K562 (cell line): ENCODE data around the gene DPEP3. TPM values are rescaled to one million over a fixed set of nuclear protein-coding genes. Genes with fewer than 3 reads are reported as not detected.

Source experiments
- CBX1 ChIP-seq: sonication (generic); IDR thresholded peaks from 2 replicates; pipeline ENCODE4 v1.6.1; 2016; ENCODE audit warnings: antibody characterized with exemption, low read depth, mild to moderate bottlenecking
- CHD2 ChIP-seq: IDR thresholded peaks from 2 replicates; pipeline ENCODE4 v1.6.1; 2011; ENCODE audit warnings: low read depth, low read length
- DNMT1 ChIP-seq: fragments of 450-650 bp; IDR thresholded peaks from 2 replicates; pipeline ENCODE4 v1.6.1; 2016; ENCODE audit warnings: antibody characterized with exemption, mild to moderate bottlenecking
- E2F5 ChIP-seq: sonication (generic); formaldehyde crosslinking; IDR thresholded peaks from 2 replicates; pipeline ENCODE4 v1.8.0; 2022; ENCODE audit warnings: mild to moderate bottlenecking, missing genetic modification reagents
- FOXK1 ChIP-seq: sonication (generic); formaldehyde crosslinking; IDR thresholded peaks from 2 replicates; pipeline ENCODE4 v1.8.0; 2022; ENCODE audit warnings: missing genetic modification reagents, mild to moderate bottlenecking, borderline replicate concordance
- HDAC6 ChIP-seq: IDR thresholded peaks from 2 replicates; pipeline ENCODE4 v1.6.1; 2012; ENCODE audit warnings: low read depth, mild to moderate bottlenecking, control low read depth, inconsistent platforms, low read length, moderate library complexity
- HDGF ChIP-seq: fragments of 450-650 bp; IDR thresholded peaks from 2 replicates; pipeline ENCODE4 v1.6.1; 2016
- HMBOX1 ChIP-seq: sonication (generic); IDR thresholded peaks from 2 replicates; pipeline ENCODE4 v1.6.1; 2016
- HNRNPK ChIP-seq: fragments of 200-400 bp; formaldehyde crosslinking; IDR thresholded peaks from one replicate; pipeline ENCODE4 v1.6.1; 2018; ENCODE audit warnings: mild to moderate bottlenecking, low read depth, low read length; ENCODE audit not compliant: poor library complexity, severe bottlenecking
- KLF16 ChIP-seq: IDR thresholded peaks from 2 replicates; pipeline ENCODE4 v1.6.1; 2016; ENCODE audit warnings: antibody characterized with exemption
- NFYB ChIP-seq: IDR thresholded peaks from 2 replicates; pipeline ENCODE4 v1.6.1; 2011; ENCODE audit warnings: mild to moderate bottlenecking, moderate library complexity; ENCODE audit not compliant: insufficient read length; ENCODE audit errors: extremely low read depth
- NKRF ChIP-seq: fragments of 450-650 bp; IDR thresholded peaks from 2 replicates; pipeline ENCODE4 v1.6.1; 2016; ENCODE audit warnings: borderline replicate concordance
- NR3C1 ChIP-seq: sonication (generic); formaldehyde crosslinking; IDR thresholded peaks from 2 replicates; pipeline ENCODE4 v1.8.1; 2022; ENCODE audit warnings: missing genetic modification reagents
- NRF1 ChIP-seq, 2 experiments: fragments of 450-650 bp; IDR thresholded peaks in 1 of 2; conservative IDR thresholded peaks in 1 of 2; 2 replicates each; pipeline ENCODE4 v1.6.1; 2014; ENCODE audit warnings: mild to moderate bottlenecking in 2 of 2
- RBM17 ChIP-seq: fragments of 200-400 bp; formaldehyde crosslinking; IDR thresholded peaks from 2 replicates; pipeline ENCODE4 v1.6.1; 2017; ENCODE audit warnings: low read depth, mild to moderate bottlenecking, low read length, borderline replicate concordance
- SAP30 ChIP-seq: fragments of 200-600 bp; sonication (generic); IDR thresholded peaks from 2 replicates; pipeline ENCODE4 v1.6.1; 2012; ENCODE audit warnings: borderline replicate concordance, low read depth, mild to moderate bottlenecking, moderate library complexity, low read length, control low read depth, inconsistent platforms; ENCODE audit not compliant: insufficient read depth, poor library complexity, severe bottlenecking
- SMARCE1 ChIP-seq: fragments of 450-650 bp; IDR thresholded peaks from 2 replicates; pipeline ENCODE4 v1.7.1; 2016; ENCODE audit warnings: mild to moderate bottlenecking
- TAF1 ChIP-seq: IDR thresholded peaks from 2 replicates; pipeline ENCODE4 v1.6.1; 2011; ENCODE audit warnings: mild to moderate bottlenecking, low read length, moderate library complexity; ENCODE audit not compliant: insufficient read depth, control insufficient read depth, severe bottlenecking; ENCODE audit errors: extremely low read depth
- ZFP30 ChIP-seq: fragments of 250-450 bp; sonication (Bioruptor Pico); IDR thresholded peaks from 2 replicates; pipeline ENCODE4 v1.8.0; 2022; ENCODE audit warnings: moderate library complexity, mild to moderate bottlenecking, inconsistent platforms, borderline replicate concordance
- ZNF197 ChIP-seq: fragments of 200-800 bp; sonication (Bioruptor generic); IDR thresholded peaks from 2 replicates; pipeline ENCODE4 v1.6.1; 2016; ENCODE audit warnings: low read depth, missing genetic modification characterization, missing compliant biosample characterization
- ZNF263 ChIP-seq: sonication (generic); formaldehyde crosslinking; IDR thresholded peaks from 2 replicates; pipeline ENCODE4 v1.8.0; 2022; ENCODE audit warnings: mild to moderate bottlenecking, missing genetic modification reagents, borderline replicate concordance
- ZNF41 ChIP-seq: fragments of 250-450 bp; sonication (Bioruptor Pico); conservative IDR thresholded peaks from 2 replicates; pipeline ENCODE4 v1.4.0; 2020; ENCODE audit warnings: mild to moderate bottlenecking
- ZNF507 ChIP-seq: conservative IDR thresholded peaks from 2 replicates; pipeline ENCODE4 v1.6.1; 2017; ENCODE audit warnings: missing genetic modification characterization, missing compliant biosample characterization
- ZNF561 ChIP-seq: fragments of 450-650 bp; formaldehyde crosslinking; conservative IDR thresholded peaks from 2 replicates; pipeline ENCODE4 v1.4.0; 2020; ENCODE audit warnings: mild to moderate bottlenecking, moderate library complexity
- ZNF584 ChIP-seq: fragments of 200-800 bp; sonication (Bioruptor generic); IDR thresholded peaks from 2 replicates; pipeline ENCODE4 v1.6.1; 2016; ENCODE audit warnings: low read depth, mild to moderate bottlenecking, missing genetic modification characterization, missing compliant biosample characterization
- ZNF589 ChIP-seq: fragments of 200-800 bp; sonication (Bioruptor generic); IDR thresholded peaks from 2 replicates; pipeline ENCODE4 v1.6.1; 2016; ENCODE audit warnings: low read depth, missing genetic modification characterization, missing compliant biosample characterization
- polyA plus RNA-seq, 8 experiments: library from polyadenylated mRNA; depleted of rRNA in 4 of 8; stranded (reverse) in 5 of 8; unstranded in 3 of 8; fragments of >200 nt; fragmentation: Nextera tagmentation in 2 of 8; fragmentation: Illumina TruSeq in 1 of 8; extraction: Ambion mirVana in 2 of 8; extraction: Trizol in 1 of 8; gene quantifications; 2 replicates each; pipeline versions ENCODE4 v1.2.1 to v1.2.3, GENCODE V29; 2011 to 2014; ENCODE audit warnings: inconsistent platforms in 1 of 8, missing spikeins in 1 of 8
- total RNA-seq, 7 experiments: library from RNA; depleted of rRNA in 6 of 7; stranded (reverse); fragments of >200 nt in 6 of 7; fragmentation: Illumina TruSeq in 2 of 7; extraction: Trizol in 2 of 7; gene quantifications; 2 replicates each; pipeline versions ENCODE4 v1.2.1 to v1.2.3, GENCODE V29; 2011 to 2021; ENCODE audit warnings: low replicate concordance in 1 of 7

DPEP3 gene
- total and polyA plus RNA-seq, 9 of the 15 experiments (the other 6 are each of a cell fraction or from before 2014, with no cell fraction given), result not detected

GRCh38 chr16:67936880-67937605, 43.3 kb downstream of the DPEP3 start (continued):
- no peak for TF ChIP-seq ZNF584 (CRISPR knock-in tag)
- TF ChIP-seq RBM17, result no peak
- TF ChIP-seq HNRNPK, result no peak
- no peak for TF ChIP-seq ZNF41 (CRISPR knock-in tag)
- TF ChIP-seq CHD2, result no peak
- TF ChIP-seq FOXK1 (CRISPR knock-in tag), result no peak
- no peak for TF ChIP-seq KLF16
- TF ChIP-seq ZNF507 (tag), result no peak
- TF ChIP-seq DNMT1, result no peak
- TF ChIP-seq HDGF, result 0 out of 2 replicates have a peak, but pooled peaks have one; percentile 35
- 0 out of 2 replicates have a peak, but pooled peaks have one; percentile 18 for TF ChIP-seq ZNF263
- TF ChIP-seq HDAC6, result no peak
- TF ChIP-seq ZNF197 (CRISPR knock-in tag), result no peak
- TF ChIP-seq HMBOX1, result no peak
- no peak for TF ChIP-seq ZFP30 (CRISPR knock-in tag)
- TF ChIP-seq ZNF561 (CRISPR knock-in tag), result no peak
- TF ChIP-seq NR3C1 (CRISPR knock-in tag), result no peak
- no peak for TF ChIP-seq NRF1 (conservative IDR thresholded peaks at IDR 0.05 in 1 of 2, IDR thresholded peaks at IDR 0.05 in 1 of 2)
- peak; percentile 37 for TF ChIP-seq TAF1
- 0 out of 2 replicates have a peak, but pooled peaks have one; percentile 15 for TF ChIP-seq SMARCE1
- TF ChIP-seq E2F5, result no peak
- no peak for TF ChIP-seq ZNF589 (CRISPR knock-in tag)
- TF ChIP-seq NFYB, result no peak
- peak; percentile 13 for TF ChIP-seq SAP30
- TF ChIP-seq NKRF, result no peak
- TF ChIP-seq CBX1, result no peak
